T-helper 9 cell (primary cell): Measurements from ENCODE around the gene OMA1.
"Not testable (repeated sequence)": the region's sequence is repeated elsewhere in the genome, so short reads cannot be mapped to it uniquely, and the experiment has no call there.

ENCODE experiments used
- DNase-seq: peaks from one replicate; pipeline ENCODE4 v3.0.0-alpha.2; 2020
- total RNA-seq, 2 donors: gene quantifications; one replicate each; lab custom pipeline; 2026; lab: John Stamatoyannopoulos, UW

OMA1 gene
- total RNA-seq: 38.9 to 39.8 reads per million in 2 donors

GRCh38 chr1:58546520-58547308, at the start of gene OMA1:
OMA1 (minus strand) TSS chr1:58546726; CDS start chr1:58539294, 7,432 bp downstream.
- DNase-seq: peak; percentile 96

- no peak for DNase-seq
Observed at GRCh38 chr1:58594546-58594945, 48.0 kb upstream of the OMA1 start.

- no peak for DNase-seq
Observed at GRCh38 chr1:58592522-58593134, 46.1 kb upstream of the OMA1 start.

- no peak for DNase-seq
Observed at GRCh38 chr1:58591806-58592205, 45.3 kb upstream of the OMA1 start.

GRCh38 chr1:58590019-58590418, 43.5 kb upstream of the OMA1 start:
- no peak for DNase-seq

- DNase-seq: no peak
Observed at GRCh38 chr1:58588396-58588795, 41.9 kb upstream of the OMA1 start.

- DNase-seq: no peak
Observed at GRCh38 chr1:58587667-58588066, 41.1 kb upstream of the OMA1 start.

GRCh38 chr1:58586271-58586670, 39.7 kb upstream of the OMA1 start:
- no peak for DNase-seq

- no peak for DNase-seq
Observed at GRCh38 chr1:58585581-58586151, 39.1 kb upstream of the OMA1 start.

GRCh38 chr1:58585166-58585565, 38.6 kb upstream of the OMA1 start:
- DNase-seq: no peak

GRCh38 chr1:58584082-58584895, 37.8 kb upstream of the OMA1 start:
- no peak for DNase-seq

- DNase-seq: no peak
Observed at GRCh38 chr1:58583496-58583895, 37.0 kb upstream of the OMA1 start.

- not testable (repeated sequence) for DNase-seq
Observed at GRCh38 chr1:58582143-58582542, 35.6 kb upstream of the OMA1 start.

- DNase-seq: no peak
Observed at GRCh38 chr1:58581641-58582040, 35.1 kb upstream of the OMA1 start.

- no peak for DNase-seq
Observed at GRCh38 chr1:58580186-58580585, 33.7 kb upstream of the OMA1 start.

- DNase-seq: no peak
Observed at GRCh38 chr1:58577654-58578030, 31.1 kb upstream of the OMA1 start.

GRCh38 chr1:58576727-58577653, 30.5 kb upstream of the OMA1 start, which contains the start of gene TACSTD2:
TACSTD2 (minus strand) TSS chr1:58577252; CDS start chr1:58577156, 96 bp downstream.
- DNase-seq: no peak

GRCh38 chr1:58576325-58576726, 29.8 kb upstream of the OMA1 start:
- no peak for DNase-seq

GRCh38 chr1:58575551-58576324, 29.2 kb upstream of the OMA1 start:
- no peak for DNase-seq

- no peak for DNase-seq
Observed at GRCh38 chr1:58574816-58575215, 28.3 kb upstream of the OMA1 start.
